Naive B cell (primary cell): ENCODE measurements around the gene GLDN. TPM values are rescaled to one million over a fixed set of nuclear protein-coding genes. Genes with fewer than 3 reads are reported as not detected.
A peak's percentile ranks its signal among the peaks of the same experiment; 100 is the strongest.

Experiments
- ATAC-seq, 2 donors: fragments of 150-1000 bp; cut with Tn5 transposase; 2 replicates each; pipeline ENCODE4 v1.10.0; 2021; ENCODE audit warnings: low read depth in 2 of 2, mild to moderate bottlenecking in 2 of 2, moderate library complexity in 2 of 2
- DNase-seq: peaks from one replicate; pipeline ENCODE4 v3.0.0; 2022
- H3K27ac Mint-ChIP-seq, 6 donors: one replicate each; pipeline ENCODE4 v1.8.0; 2020 to 2022; ENCODE audit warnings: mild to moderate bottlenecking in 6 of 6, mixed read lengths in 6 of 6, moderate library complexity in 5 of 6, inconsistent platforms in 2 of 6
- H3K27me3 Mint-ChIP-seq, 3 donors: one replicate each; pipeline ENCODE4 v1.8.0; 2021 to 2022; ENCODE audit warnings: mixed read lengths in 3 of 3, mild to moderate bottlenecking in 1 of 3
- H3K36me3 Mint-ChIP-seq, 2 donors: one replicate each; pipeline ENCODE4 v1.8.0; 2020 to 2022; ENCODE audit warnings: mixed read lengths in 2 of 2, inconsistent platforms in 1 of 2, mild to moderate bottlenecking in 1 of 2
- H3K4me1 Mint-ChIP-seq, 3 donors: one replicate each; pipeline ENCODE4 v1.8.0; 2020 to 2022; ENCODE audit warnings: mixed read lengths in 3 of 3, inconsistent platforms in 1 of 3, mild to moderate bottlenecking in 1 of 3, moderate library complexity in 1 of 3
- H3K4me3 Mint-ChIP-seq, 8 donors: one replicate each; pipeline ENCODE4 v1.8.0; 2020 to 2022; ENCODE audit warnings: mild to moderate bottlenecking in 8 of 8, mixed read lengths in 8 of 8, moderate library complexity in 8 of 8, inconsistent platforms in 2 of 8
- H3K9me3 Mint-ChIP-seq, 7 donors: one replicate each; pipeline ENCODE4 v1.8.0; 2020 to 2022; ENCODE audit warnings: mixed read lengths in 7 of 7, mild to moderate bottlenecking in 5 of 7, inconsistent platforms in 2 of 7, moderate library complexity in 1 of 7
- polyA plus RNA-seq, 6 donors: library from polyadenylated mRNA; unstranded; fragments of 300-500 nt; fragmentation: Illumina TruSeq; gene quantifications; one replicate each; pipeline ENCODE4 v1.2.3, GENCODE V29; 2021; ENCODE audit warnings: low read depth in 6 of 6

GLDN gene
- not detected for polyA plus RNA-seq

DNA sequence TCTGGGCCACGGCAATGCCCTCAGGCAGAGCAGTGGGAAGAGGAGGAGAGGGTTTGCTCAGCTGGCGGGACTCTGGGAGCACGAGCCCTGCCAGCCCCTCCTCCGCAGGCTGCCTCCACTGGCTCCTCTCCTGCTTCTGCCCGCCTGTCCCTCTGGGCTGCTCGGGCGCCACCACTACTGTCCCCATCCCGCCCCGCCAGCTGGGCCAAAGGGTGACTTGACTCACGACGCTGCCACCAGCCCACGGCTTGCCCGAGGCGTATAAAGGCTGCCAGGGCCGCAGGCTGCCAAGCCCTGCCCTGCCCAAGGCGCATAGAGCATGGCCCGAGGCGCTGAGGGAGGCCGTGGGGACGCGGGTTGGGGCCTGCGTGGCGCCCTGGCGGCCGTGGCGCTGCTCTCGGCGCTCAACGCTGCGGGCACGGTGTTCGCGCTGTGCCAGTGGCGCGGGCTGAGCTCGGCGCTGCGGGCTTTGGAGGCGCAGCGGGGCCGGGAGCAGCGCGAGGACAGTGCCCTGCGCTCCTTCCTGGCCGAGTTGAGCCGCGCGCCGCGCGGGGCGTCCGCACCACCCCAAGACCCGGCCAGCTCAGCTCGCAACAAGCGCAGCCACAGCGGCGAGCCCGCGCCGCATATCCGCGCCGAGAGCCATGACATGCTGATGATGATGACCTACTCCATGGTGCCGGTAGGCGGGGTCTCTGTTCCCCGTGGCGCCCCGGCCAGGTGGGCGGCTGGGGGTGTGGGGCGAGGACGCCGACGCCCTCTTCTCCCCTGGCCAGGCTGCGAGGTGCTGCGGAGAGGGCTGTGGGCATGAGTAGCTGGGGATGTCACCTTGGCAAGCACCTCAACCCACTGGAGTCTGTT, at the start of gene GLDN:
TSS of gene GLDN (plus strand) at position 290 of the 861 bp plus-strand sequence. CDS start at position 320, 30 bp downstream.
- Mint-ChIP-seq H3K4me3 (peak within 1 kb of the TSS in 5 of 8 donors; percentile 12 to 44 (median 20)), H3K27ac (peak within 1 kb of the TSS in 1 of 6 donors; percentile 58), H3K4me1 (peaks cover 0 to 6% (median 0%) of the 10 kb centered on the region in 3 donors), H3K9me3 (no peaks in the 10 kb centered on the region), H3K36me3 (no peaks in the 10 kb centered on the region), H3K27me3 (peaks cover 23 to 49% (median 29%) of the 10 kb centered on the region in 3 donors)
- DNase-seq, result no peak
- peak in 1 of 2 donors; percentile 28 for ATAC-seq

DNA sequence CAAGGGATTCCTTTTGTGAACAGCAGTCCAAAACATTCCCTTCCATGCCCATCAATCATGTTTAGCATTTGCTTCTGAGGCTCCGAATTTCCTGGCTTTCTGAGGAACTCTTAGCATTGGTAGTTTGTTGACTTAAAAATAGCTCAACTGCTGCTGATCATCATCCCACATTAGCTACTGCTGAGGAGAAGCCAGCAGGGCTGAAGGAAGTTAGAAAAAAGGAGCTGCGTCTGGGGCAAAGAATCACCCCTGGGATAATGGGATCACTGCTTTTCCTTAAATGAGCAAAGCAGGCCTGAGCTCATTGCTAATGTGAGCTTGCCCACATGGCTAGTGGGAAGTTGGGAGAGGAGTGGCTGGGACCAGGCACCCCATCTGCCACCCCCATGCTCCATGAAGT, 42.8 kb upstream of the GLDN start:
- no peak overlapping the region for H3K27ac Mint-ChIP-seq
- no peak overlapping the region for H3K4me3 Mint-ChIP-seq
- ATAC-seq (no peak), DNase-seq (no peak)
- peaks cover 8 to 20% (median 12%) of the 10 kb centered on the region in 3 donors for H3K27me3 Mint-ChIP-seq
- H3K36me3 Mint-ChIP-seq, result no peaks in the 10 kb centered on the region
- H3K9me3 Mint-ChIP-seq, result peaks cover 0 to 5% (median 0%) of the 10 kb centered on the region in 7 donors
- H3K4me1 Mint-ChIP-seq, result peaks cover 0 to 5% (median 3%) of the 10 kb centered on the region in 3 donors

DNA sequence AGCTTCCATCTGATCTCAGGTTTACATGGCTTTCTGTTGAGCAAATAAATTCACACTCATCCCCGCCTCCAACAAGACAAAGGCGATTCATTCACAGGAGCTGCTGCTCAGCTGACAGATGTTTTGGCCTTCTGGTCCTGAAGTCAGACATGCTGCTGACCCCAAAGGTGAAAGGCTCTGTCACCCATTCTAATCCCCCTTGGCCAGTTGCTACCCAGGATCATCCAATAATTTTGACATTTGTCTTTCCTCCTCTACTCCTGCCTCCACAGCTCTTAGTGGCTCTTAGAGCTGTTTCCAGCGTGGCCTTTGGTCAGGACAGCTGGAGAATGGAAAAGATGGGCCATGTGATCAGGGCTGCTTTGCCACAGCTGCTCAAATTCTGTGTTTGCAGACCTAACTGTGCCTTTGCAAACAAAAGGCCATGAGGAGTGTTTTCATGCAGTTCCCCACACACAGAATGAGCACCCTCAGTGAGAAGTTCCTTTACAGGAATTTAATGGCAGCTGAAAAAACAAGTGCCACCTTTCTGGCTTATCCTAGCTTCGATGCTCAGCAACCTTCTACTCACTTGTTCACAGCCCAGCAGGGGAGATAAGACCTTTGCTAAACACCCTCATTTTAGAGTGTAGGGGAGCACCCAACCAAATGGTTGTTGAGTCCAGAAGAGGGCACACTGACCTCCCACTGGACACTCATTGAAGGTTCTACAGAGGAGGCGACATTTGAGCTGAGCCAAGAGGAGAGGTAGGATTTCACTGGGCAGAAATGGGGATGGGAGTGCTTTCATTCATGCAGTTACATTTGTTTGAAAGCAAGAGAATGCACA, 42.1 kb upstream of the GLDN start:
- no peak for ATAC-seq
- peaks cover 8 to 19% (median 12%) of the 10 kb centered on the region in 3 donors for H3K27me3 Mint-ChIP-seq
- peaks cover 0 to 8% (median 6%) of the 10 kb centered on the region in 3 donors for H3K4me1 Mint-ChIP-seq
- no peak for DNase-seq
- no peak overlapping the region for H3K27ac Mint-ChIP-seq
- H3K36me3 Mint-ChIP-seq, result no peaks in the 10 kb centered on the region
- no peak overlapping the region for H3K4me3 Mint-ChIP-seq
- peaks cover 0 to 5% (median 0%) of the 10 kb centered on the region in 7 donors for H3K9me3 Mint-ChIP-seq

DNA sequence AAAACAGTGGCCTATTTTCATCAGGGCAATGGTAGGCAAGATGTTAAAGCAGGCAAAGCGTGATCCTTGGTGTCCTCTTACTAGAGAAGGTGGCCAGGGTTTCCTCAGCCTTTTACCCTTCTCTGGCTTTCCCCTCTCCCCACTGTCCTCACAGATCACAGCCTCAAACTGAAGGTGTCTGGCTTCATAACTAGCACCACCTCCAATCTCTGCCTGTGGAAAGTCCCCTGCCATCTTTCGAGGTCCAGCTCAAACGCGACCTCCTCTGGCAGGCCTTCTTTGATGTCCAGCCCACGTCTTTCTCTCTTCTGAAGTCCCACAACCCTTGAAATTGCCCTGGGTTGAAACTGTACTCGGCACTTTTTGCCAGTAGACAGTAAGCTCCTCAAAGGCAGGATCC, 39.0 kb upstream of the GLDN start:
- ATAC-seq (no peak), DNase-seq (no peak)
- Mint-ChIP-seq H3K36me3 (no peaks in the 10 kb centered on the region), H3K27me3 (peaks cover 6 to 11% (median 8%) of the 10 kb centered on the region in 3 donors), H3K4me3 (no peak overlapping the region), H3K4me1 (peaks cover 0 to 8% (median 6%) of the 10 kb centered on the region in 3 donors), H3K27ac (no peak overlapping the region), H3K9me3 (no peaks in the 10 kb centered on the region)

DNA sequence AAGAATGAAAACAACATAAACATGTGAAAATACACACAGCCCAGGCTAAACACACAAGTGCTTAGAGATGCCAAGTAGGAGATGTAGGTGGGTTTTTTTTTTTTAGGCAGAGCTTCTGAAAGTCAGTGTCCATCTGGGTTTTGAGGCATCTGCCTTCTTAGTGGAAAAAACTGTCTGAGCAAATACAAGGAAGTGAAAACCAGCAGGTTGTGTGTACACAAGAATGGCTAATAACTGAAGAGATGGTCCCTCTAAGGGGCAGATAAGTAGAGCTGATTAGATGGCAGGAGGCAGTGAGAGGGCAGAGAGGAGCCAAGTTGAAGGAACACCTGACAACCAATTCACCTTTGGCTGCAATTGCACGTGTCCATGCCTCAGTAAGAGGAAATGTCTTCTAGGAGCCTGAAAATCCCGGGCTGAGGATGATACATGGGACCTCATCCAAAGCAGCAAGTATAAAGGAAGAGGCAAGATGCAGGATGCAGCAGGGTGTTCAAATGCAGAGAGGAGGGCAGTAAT, 37.9 kb upstream of the GLDN start:
- no peaks in the 10 kb centered on the region for H3K36me3 Mint-ChIP-seq
- H3K4me3 Mint-ChIP-seq, result no peak overlapping the region
- no peaks in the 10 kb centered on the region for H3K9me3 Mint-ChIP-seq
- peaks cover 0 to 8% (median 6%) of the 10 kb centered on the region in 3 donors for H3K4me1 Mint-ChIP-seq
- no peak for DNase-seq
- peaks cover 6 to 18% (median 8%) of the 10 kb centered on the region in 3 donors for H3K27me3 Mint-ChIP-seq
- no peak for ATAC-seq
- H3K27ac Mint-ChIP-seq, result peak overlapping the region in 2 of 6 donors; percentile 34 to 65

DNA sequence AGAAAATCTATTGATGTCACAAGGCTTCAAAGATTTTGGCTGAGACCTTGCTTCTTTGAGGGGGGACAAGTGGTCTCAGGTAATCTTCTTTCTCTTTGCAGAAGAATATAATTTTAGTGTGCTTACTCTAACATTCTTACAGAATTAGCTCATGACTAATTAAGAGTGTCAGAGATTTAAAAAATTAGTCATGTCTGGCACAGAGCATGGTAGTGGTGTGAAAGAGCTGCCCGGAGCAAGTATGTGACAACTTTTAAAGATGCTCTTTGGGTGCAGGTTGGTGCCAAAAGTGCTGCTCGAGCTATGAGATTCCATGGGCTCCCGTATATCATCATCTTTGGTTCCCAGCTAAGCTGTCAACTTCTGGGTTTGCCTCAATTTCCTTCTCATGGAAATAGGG, 34.1 kb upstream of the GLDN start:
- ATAC-seq (no peak), DNase-seq (no peak)
- no peaks in the 10 kb centered on the region for H3K9me3 Mint-ChIP-seq
- no peaks in the 10 kb centered on the region for H3K36me3 Mint-ChIP-seq
- peaks cover 0 to 8% (median 6%) of the 10 kb centered on the region in 3 donors for H3K4me1 Mint-ChIP-seq
- H3K4me3 Mint-ChIP-seq, result no peak overlapping the region
- H3K27me3 Mint-ChIP-seq, result peaks cover 6 to 21% (median 8%) of the 10 kb centered on the region in 3 donors
- H3K27ac Mint-ChIP-seq, result no peak overlapping the region

DNA sequence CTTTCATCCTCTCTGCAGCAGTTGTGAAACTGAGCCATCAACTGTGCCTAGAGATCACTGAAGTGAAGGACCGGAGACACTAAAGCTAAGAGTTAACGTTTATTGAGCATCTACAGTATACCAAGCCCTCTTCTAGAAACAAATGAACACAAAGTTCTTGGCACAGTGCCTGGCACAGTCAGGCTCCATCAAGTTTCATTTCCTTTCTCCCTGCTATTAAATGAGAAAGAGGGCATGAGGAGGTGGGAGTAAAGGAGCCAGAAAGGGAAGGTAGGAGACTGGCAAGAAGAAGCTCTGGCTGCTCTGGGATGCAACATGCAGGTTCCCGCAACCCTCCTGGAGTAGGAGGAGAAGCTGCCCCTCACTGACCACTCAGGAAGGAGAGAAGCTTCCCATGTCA, 33.6 kb upstream of the GLDN start:
- Mint-ChIP-seq H3K36me3 (no peaks in the 10 kb centered on the region), H3K27me3 (peaks cover 6 to 26% (median 12%) of the 10 kb centered on the region in 3 donors), H3K27ac (no peak overlapping the region), H3K9me3 (no peaks in the 10 kb centered on the region), H3K4me1 (peaks cover 0 to 8% (median 6%) of the 10 kb centered on the region in 3 donors), H3K4me3 (no peak overlapping the region)
- DNase-seq (no peak), ATAC-seq (no peak)

DNA sequence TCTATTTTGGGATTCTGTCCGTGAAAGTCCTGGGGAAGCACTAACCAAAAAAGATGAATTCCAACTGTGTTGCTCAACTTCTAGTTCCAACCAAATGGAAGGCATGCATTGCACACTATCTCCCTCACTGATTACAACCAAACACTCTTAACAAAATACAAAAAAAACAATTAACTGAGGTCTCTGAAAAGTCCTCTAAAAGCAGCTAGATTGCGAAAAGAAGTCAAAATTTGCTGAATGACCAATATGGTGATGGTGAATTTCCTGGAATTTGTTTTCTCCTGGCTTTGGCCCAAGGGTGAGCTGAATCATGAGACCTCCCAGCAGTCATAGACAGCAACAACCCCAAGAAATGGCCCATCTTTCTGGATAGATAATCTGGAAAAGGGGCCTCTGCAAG, 31.4 kb upstream of the GLDN start:
- DNase-seq (no peak), ATAC-seq (no peak)
- H3K27me3 Mint-ChIP-seq, result peaks cover 6 to 31% (median 23%) of the 10 kb centered on the region in 3 donors
- H3K36me3 Mint-ChIP-seq, result no peaks in the 10 kb centered on the region
- H3K9me3 Mint-ChIP-seq, result no peaks in the 10 kb centered on the region
- no peaks in the 10 kb centered on the region for H3K4me1 Mint-ChIP-seq
- no peak overlapping the region for H3K27ac Mint-ChIP-seq
- H3K4me3 Mint-ChIP-seq, result no peak overlapping the region

DNA sequence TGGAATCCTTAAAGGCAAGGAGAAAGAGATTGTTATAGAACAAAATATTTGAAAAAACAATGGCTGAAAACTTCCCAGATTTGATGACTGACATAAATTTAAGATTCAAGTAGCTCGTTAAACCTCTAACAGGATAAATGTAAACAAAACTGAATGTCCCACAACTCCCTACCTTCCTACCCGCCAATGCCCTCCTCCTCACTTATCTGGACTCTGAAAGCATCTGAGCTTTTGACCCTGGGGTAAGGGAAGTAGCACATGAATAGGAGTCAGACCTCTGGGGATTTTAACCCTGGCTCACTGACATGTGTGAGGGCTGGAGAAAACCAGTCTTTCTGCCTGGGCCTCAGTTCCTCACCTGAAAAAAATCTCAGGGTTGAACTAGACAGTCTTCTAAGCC, 29.9 kb upstream of the GLDN start:
- ATAC-seq (no peak), DNase-seq (no peak)
- peaks cover 5 to 29% (median 22%) of the 10 kb centered on the region in 3 donors for H3K27me3 Mint-ChIP-seq
- no peaks in the 10 kb centered on the region for H3K4me1 Mint-ChIP-seq
- H3K9me3 Mint-ChIP-seq, result no peaks in the 10 kb centered on the region
- H3K36me3 Mint-ChIP-seq, result no peaks in the 10 kb centered on the region
- H3K27ac Mint-ChIP-seq, result no peak overlapping the region
- no peak overlapping the region for H3K4me3 Mint-ChIP-seq

DNA sequence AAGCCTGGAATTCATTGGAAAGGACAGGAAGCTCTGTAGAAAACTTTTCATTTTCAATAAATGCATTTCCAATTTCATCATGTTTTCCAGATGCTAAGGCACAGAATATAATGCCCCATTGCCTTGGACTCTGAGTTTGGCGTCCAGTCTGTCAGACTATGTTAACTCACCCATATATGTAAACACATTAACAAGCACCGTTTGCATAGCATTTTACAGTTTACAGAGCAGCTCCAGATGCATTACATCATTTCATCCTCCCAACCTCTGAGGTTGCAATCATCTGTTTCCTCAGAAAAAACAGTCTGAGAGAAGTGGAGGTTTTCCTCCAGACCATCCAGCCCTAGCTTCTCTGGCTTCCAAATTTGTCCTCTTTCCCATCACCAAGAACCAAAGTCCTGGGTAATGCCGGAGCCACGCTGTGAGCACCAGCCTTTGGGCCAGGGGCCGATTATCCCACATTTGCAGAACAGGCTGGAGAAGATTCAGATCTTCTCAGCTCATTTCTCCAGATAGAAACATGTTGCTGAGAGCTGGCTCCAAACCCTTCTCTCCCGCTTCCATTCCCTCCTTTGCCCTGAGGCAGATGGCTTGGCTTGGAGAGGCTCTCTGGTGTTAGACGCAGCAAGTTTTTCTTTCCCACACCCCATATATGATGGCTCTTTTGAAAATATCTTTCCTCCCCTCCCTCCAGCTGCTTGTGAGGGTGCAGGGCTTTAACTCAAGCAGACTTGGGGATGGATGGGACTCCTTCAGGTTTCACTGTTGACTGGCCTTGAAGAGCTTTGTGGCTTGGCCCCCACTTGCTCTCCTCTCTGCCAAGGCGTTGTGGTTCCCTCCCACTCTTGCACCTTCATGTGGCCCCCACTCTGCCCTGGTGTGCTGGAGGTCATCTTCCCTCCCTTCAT, 29.0 kb upstream of the GLDN start:
- Mint-ChIP-seq H3K4me1 (no peaks in the 10 kb centered on the region), H3K36me3 (no peaks in the 10 kb centered on the region), H3K27ac (peak overlapping the region in 1 of 6 donors; percentile 76), H3K4me3 (no peak overlapping the region), H3K9me3 (no peaks in the 10 kb centered on the region), H3K27me3 (peaks cover 0 to 23% (median 16%) of the 10 kb centered on the region in 3 donors)
- ATAC-seq (no peak), DNase-seq (no peak)

DNA sequence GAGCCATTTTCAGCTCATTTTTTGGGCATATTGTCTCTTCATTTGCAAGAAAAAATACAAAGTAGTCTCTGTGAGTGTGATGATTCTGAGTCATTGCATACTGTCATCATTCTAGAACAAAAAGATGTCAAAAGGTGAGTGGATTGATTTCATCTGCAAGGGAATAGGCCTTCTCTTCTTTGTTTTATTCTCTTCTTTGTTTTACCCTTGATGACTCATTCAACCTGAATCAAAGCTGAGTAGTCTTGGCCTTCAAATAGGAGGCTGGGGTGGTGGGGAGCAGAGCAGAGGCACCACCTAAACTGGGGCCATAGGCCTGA, 28.4 kb upstream of the GLDN start:
- Mint-ChIP-seq H3K4me1 (no peaks in the 10 kb centered on the region), H3K36me3 (no peaks in the 10 kb centered on the region), H3K27me3 (peaks cover 0 to 18% (median 16%) of the 10 kb centered on the region in 3 donors), H3K9me3 (no peaks in the 10 kb centered on the region), H3K4me3 (no peak overlapping the region), H3K27ac (no peak overlapping the region)
- ATAC-seq (no peak), DNase-seq (no peak)

DNA sequence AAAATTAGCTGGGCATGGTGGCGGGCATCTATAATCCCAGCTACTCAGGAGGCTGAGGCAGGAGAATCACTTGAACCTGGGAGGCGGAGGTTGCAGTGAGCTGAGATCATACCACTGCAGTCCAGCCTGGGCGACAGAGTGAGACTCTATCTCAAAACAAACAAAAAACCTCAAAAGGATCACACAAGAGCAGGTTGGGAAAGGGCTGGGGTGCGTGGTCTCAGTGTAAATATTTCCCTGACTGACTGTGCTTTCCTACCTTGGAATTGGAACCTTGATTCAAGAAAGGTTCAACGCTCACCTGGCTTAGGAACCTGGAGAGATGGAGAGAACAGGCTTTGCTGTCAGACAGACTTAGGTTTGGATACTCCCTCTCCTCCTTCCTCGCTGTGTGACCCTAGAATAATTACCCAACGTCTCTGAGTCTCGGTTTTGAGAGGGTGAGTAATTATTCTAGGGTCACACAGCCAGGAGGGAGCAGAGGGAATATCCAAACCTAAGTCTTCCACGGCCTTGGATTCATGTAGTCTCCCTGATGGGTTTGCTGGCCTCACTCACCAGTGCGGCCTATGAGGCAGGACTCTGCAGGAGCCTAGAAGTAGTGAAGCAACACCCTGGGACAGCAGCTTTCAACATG, 27.7 kb upstream of the GLDN start:
- H3K4me3 Mint-ChIP-seq, result no peak overlapping the region
- peaks cover 0 to 18% (median 11%) of the 10 kb centered on the region in 3 donors for H3K27me3 Mint-ChIP-seq
- no peaks in the 10 kb centered on the region for H3K36me3 Mint-ChIP-seq
- H3K4me1 Mint-ChIP-seq, result no peaks in the 10 kb centered on the region
- no peak for ATAC-seq
- H3K27ac Mint-ChIP-seq, result no peak overlapping the region
- no peak for DNase-seq
- H3K9me3 Mint-ChIP-seq, result no peaks in the 10 kb centered on the region
